ENCODE results near the gene MOB1A. TPM values are rescaled to one million over a fixed set of nuclear protein-coding genes. Genes with fewer than 3 reads are reported as not detected.
"Not testable (repeated sequence)": the region's sequence is repeated elsewhere in the genome, so short reads cannot be mapped to it uniquely, and the experiment has no call there.

The MOB1A gene
- total RNA-seq, 1 donor from 2014 or later: 93.5 TPM

DNA sequence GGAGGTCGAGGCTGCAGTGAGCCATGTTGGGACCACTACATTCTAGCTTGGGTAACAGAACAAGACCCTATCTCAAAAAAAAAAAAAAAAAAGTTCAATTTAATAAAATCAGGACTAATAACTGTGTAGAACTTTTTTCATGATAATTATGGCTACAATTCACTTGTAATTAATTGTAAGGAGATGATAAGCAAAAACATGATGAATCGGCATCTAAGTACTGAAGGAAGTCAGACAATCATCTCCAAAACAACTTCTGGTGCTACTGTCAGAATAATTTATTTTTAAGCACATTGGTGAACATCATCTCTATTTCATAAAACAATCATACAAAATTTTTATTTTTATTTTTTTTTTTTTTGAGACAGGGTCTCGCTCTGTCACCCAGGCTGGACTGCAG is 10.0 kb upstream of the MOB1A start:
- DNase-seq (ENCODE audit: low spot score, unreplicated experiment): no peak
- Mint-ChIP-seq H3K4me3 (ENCODE audit: low read depth) (no peak overlapping the region), H3K27ac (no peak overlapping the region), H3K36me3 (ENCODE audit: insufficient read depth) (no peaks in the 10 kb centered on the region), H3K9me3 (ENCODE audit: low read depth) (no peaks in the 10 kb centered on the region), H3K4me1 (ENCODE audit: low read depth) (peaks cover 11% of the 10 kb centered on the region), H3K27me3 (peaks cover 5% of the 10 kb centered on the region)
- TF ChIP-seq, protein P1, sequence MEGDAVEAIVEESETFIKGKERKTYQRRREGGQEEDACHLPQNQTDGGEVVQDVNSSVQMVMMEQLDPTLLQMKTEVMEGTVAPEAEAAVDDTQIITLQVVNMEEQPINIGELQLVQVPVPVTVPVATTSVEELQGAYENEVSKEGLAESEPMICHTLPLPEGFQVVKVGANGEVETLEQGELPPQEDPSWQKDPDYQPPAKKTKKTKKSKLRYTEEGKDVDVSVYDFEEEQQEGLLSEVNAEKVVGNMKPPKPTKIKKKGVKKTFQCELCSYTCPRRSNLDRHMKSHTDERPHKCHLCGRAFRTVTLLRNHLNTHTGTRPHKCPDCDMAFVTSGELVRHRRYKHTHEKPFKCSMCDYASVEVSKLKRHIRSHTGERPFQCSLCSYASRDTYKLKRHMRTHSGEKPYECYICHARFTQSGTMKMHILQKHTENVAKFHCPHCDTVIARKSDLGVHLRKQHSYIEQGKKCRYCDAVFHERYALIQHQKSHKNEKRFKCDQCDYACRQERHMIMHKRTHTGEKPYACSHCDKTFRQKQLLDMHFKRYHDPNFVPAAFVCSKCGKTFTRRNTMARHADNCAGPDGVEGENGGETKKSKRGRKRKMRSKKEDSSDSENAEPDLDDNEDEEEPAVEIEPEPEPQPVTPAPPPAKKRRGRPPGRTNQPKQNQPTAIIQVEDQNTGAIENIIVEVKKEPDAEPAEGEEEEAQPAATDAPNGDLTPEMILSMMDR (IDR thresholded peaks at IDR 0.05; ENCODE audit: unreplicated experiment): no peak

DNA sequence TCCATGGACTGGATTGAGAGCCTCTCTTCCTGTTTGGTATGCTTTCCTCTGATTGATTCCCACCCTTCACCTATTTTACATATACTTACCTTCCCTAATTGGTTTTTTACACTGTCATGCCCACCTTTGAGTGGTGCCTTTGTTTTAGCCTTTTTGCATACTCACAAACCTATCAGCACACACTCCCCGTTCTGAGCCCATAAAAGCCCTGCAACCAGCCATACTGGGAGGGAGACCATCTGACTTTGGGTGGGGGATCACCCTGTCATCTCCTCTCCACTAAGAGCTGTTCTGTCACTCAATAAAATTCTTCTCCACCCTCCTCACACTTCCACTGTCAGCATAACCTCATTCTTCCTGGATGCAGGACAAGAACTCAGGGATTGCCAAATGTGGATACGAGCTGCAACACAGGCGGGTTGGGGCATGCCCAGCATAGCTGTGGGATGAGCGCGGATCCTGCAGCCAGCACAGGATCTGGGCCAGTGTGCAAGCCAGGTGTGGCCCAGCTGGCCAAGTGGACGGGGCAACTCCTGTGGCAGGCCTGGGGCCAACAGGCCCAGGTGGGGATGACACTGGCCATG is 9.4 kb upstream of the MOB1A start:
- Mint-ChIP-seq H3K27ac (no peak overlapping the region), H3K27me3 (peaks cover 5% of the 10 kb centered on the region), H3K36me3 (ENCODE audit: insufficient read depth) (no peaks in the 10 kb centered on the region), H3K4me1 (ENCODE audit: low read depth) (peaks cover 11% of the 10 kb centered on the region), H3K9me3 (ENCODE audit: low read depth) (no peaks in the 10 kb centered on the region), H3K4me3 (ENCODE audit: low read depth) (no peak overlapping the region)
- DNase-seq (ENCODE audit: low spot score, unreplicated experiment): no peak
- TF ChIP-seq, protein P1 (IDR thresholded peaks at IDR 0.05; ENCODE audit: unreplicated experiment): no peak

DNA sequence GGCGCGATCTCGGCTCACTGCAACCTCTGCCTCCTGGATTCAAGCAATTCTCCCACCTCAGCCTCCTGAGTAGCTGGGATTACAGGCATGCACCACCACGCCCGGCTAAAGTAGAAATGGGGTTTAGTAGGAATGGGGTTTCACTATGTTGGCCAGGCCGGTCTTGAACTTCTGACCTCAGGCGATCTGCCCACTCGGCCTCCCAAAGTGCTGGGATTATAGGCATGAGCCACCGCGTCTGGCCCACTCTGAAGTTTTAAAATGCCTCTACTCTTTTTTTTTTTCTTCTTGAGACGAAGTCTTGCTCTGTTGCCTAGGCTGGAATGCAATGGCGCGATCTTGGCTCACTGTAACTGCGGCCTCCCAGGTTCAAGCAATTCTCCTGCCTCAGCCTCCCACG is 8.0 kb upstream of the MOB1A start:
- H3K4me1 Mint-ChIP-seq (ENCODE audit: low read depth); H3K36me3 Mint-ChIP-seq (ENCODE audit: insufficient read depth); H3K27me3 Mint-ChIP-seq; H3K27ac Mint-ChIP-seq; H3K9me3 Mint-ChIP-seq (ENCODE audit: low read depth); DNase-seq (ENCODE audit: low spot score, unreplicated experiment); H3K4me3 Mint-ChIP-seq (ENCODE audit: low read depth): not testable (repeated sequence)

DNA sequence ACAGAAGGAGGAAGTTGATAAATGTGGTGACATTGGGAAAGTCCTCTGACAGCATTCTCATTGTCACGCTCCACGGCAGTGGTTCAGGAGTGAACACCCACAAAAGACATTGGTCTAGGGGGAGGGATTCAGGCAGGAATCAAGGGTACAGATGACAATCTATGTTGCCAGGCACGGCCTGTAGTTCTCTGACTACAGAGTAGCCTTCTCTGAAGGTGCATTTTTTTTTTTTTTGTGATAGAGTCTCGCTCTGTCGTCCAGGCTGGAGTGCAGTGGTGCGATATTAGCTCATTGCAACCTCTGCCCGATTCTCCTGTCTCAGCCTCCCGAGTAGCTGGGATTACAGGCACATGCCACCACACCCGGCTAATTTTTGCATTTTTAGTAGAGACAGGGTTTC is 7.4 kb upstream of the MOB1A start:
- TF ChIP-seq, protein P1 (IDR thresholded peaks at IDR 0.05; ENCODE audit: unreplicated experiment): no peak
- DNase-seq (ENCODE audit: low spot score, unreplicated experiment): no peak
- Mint-ChIP-seq H3K9me3 (ENCODE audit: low read depth) (no peaks in the 10 kb centered on the region), H3K4me1 (ENCODE audit: low read depth) (peaks cover under 1% of the 10 kb centered on the region), H3K27me3 (peaks cover 5% of the 10 kb centered on the region), H3K36me3 (ENCODE audit: insufficient read depth) (no peaks in the 10 kb centered on the region), H3K4me3 (ENCODE audit: low read depth) (no peak overlapping the region), H3K27ac (no peak overlapping the region)

DNA sequence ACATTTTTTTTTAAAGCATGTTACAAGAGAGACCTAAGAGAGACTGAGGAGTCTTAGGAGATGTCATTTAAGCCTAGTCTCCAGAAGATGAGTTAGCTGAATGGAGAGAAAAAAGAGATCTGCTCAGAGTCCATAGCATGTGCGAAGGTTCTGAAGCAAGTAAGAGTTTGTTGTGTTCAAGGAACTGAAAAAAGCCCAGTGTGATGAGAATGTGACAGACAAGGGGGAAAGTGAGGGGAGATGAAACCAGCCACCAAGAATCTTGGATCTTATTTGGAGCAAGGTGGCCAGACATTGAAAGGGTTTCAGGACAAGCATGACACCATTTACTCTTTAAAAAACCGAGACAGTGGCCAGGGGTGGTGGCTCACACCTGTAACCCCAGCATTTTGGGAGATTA is 5.2 kb upstream of the MOB1A start:
- Mint-ChIP-seq H3K9me3 (ENCODE audit: low read depth) (no peaks in the 10 kb centered on the region), H3K4me3 (ENCODE audit: low read depth) (no peak overlapping the region), H3K4me1 (ENCODE audit: low read depth) (no peaks in the 10 kb centered on the region), H3K36me3 (ENCODE audit: insufficient read depth) (no peaks in the 10 kb centered on the region), H3K27ac (no peak overlapping the region), H3K27me3 (peaks cover 5% of the 10 kb centered on the region)
- TF ChIP-seq, protein P1 (IDR thresholded peaks at IDR 0.05; ENCODE audit: unreplicated experiment): no peak
- DNase-seq (ENCODE audit: low spot score, unreplicated experiment): no peak

DNA sequence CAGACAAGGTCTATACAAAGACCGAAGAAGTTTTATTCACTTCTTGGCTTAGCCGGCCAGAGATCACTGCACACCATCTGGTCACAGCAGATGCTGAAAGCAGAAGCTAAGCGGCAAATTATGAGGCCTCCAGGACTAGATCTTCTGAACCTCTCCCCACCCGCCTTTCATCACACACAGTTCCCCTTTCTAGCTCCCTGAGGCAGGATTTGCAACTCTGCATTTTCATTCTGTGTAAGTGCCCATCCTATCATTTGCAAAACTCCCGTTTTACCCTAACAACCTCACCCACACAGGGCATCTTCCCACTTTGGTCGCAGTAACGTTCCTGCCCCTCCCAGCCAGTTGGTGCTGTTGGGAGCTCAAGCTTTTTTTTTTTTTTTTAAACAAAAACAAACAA is 3.1 kb upstream of the MOB1A start:
- Mint-ChIP-seq H3K27ac (no peak overlapping the region), H3K27me3 (peaks cover 2% of the 10 kb centered on the region), H3K36me3 (ENCODE audit: insufficient read depth) (peaks cover 4% of the 10 kb centered on the region), H3K4me1 (ENCODE audit: low read depth) (peaks cover 6% of the 10 kb centered on the region), H3K9me3 (ENCODE audit: low read depth) (no peaks in the 10 kb centered on the region), H3K4me3 (ENCODE audit: low read depth) (no peak overlapping the region)
- TF ChIP-seq, protein P1 (IDR thresholded peaks at IDR 0.05; ENCODE audit: unreplicated experiment): no peak
- no peak for DNase-seq (ENCODE audit: low spot score, unreplicated experiment)
